ENCODE data around the gene PLXND1.

DNA sequence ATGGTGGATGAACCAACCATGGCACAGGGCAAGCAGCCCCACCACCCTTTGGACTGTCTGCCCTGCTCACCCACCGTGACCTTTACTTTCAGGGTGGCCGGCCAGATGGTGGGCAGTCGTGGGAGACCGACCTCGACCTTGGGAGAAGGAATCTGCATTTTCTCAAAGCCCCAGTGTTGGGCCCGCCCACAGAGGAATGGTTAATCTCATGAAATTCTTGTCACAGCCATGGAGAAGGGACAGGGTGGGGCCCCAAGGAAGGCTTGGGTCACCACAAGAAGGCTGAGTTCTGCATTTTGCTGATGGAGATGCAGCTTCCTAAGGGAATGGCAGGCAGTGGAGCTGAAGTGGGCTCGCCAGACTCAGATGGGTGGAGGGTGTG, 2.9 kb downstream of the PLXND1 start:
- TF ChIP-seq, protein P1, sequence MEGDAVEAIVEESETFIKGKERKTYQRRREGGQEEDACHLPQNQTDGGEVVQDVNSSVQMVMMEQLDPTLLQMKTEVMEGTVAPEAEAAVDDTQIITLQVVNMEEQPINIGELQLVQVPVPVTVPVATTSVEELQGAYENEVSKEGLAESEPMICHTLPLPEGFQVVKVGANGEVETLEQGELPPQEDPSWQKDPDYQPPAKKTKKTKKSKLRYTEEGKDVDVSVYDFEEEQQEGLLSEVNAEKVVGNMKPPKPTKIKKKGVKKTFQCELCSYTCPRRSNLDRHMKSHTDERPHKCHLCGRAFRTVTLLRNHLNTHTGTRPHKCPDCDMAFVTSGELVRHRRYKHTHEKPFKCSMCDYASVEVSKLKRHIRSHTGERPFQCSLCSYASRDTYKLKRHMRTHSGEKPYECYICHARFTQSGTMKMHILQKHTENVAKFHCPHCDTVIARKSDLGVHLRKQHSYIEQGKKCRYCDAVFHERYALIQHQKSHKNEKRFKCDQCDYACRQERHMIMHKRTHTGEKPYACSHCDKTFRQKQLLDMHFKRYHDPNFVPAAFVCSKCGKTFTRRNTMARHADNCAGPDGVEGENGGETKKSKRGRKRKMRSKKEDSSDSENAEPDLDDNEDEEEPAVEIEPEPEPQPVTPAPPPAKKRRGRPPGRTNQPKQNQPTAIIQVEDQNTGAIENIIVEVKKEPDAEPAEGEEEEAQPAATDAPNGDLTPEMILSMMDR (conservative IDR thresholded peaks at IDR 0.05 in 1 of 2, IDR thresholded peaks at IDR 0.05 in 1 of 2; ENCODE audit: extremely low read depth in 1 of 2, insufficient read depth in 1 of 2, low read depth in 1 of 2, low read length in 2 of 2), result no peak
- no peak for TF ChIP-seq EZH2 (IDR thresholded peaks at IDR 0.05; ENCODE audit: borderline replicate concordance, low read length)
